Measurements from ENCODE around the gene MAP3K8. TPM values are rescaled to one million over a fixed set of nuclear protein-coding genes. Genes with fewer than 3 reads are reported as not detected.

The MAP3K8 gene
- polyA plus RNA-seq (2013, experiment 1 of 4): 12.1 TPM
- polyA plus RNA-seq (2013, experiment 2 of 4): 11.4 TPM
- polyA plus RNA-seq (2013, experiment 3 of 4): 9.7 TPM
- 9.2 TPM for polyA plus RNA-seq (2013, experiment 4 of 4)

GRCh38 chr10:30433730-30434272, at the start of gene MAP3K8:
Gene MAP3K8, plus strand, starts transcription at chr10:30434184. Its CDS starts 4,755 bp downstream, at chr10:30438939.
- peaks cover 26% of the 10 kb centered on the region for H3K4me1 ChIP-seq (ENCODE audit: control insufficient read depth, insufficient read depth, low read length)
- no peaks in the 10 kb centered on the region for H3K36me3 ChIP-seq (ENCODE audit: control insufficient read depth, insufficient read depth, low read length)
- no peaks in the 10 kb centered on the region for H3K9me3 ChIP-seq (ENCODE audit: control insufficient read depth, low read length)
- 0% methylated on average over 56 of the region's 56 CpGs for WGBS, 2 experiments
- peaks cover 4% of the 10 kb centered on the region for H3K27me3 ChIP-seq (ENCODE audit: control insufficient read depth, insufficient read depth, low read length, poor library complexity, severe bottlenecking)
- H3K4me3 ChIP-seq (ENCODE audit: insufficient read depth, low read depth, low read length): peak within 1 kb of the TSS; percentile 88
- peak within 1 kb of the TSS; percentile 99 for H3K27ac ChIP-seq (ENCODE audit: insufficient read depth, low read depth, low read length, poor library complexity, severe bottlenecking)

GRCh38 chr10:30384701-30385201, 49.2 kb upstream of the MAP3K8 start:
- no peaks in the 10 kb centered on the region for H3K9me3 ChIP-seq (ENCODE audit: control insufficient read depth, low read length)

GRCh38 chr10:30386801-30387588, 47.0 kb upstream of the MAP3K8 start:
- no peaks in the 10 kb centered on the region for H3K4me1 ChIP-seq (ENCODE audit: control insufficient read depth, insufficient read depth, low read length)
- H3K4me3 ChIP-seq (ENCODE audit: insufficient read depth, low read depth, low read length): no peak overlapping the region
- WGBS, 2 experiments: 93 to 95% methylated on average over 13 of the region's 13 CpGs
- no peaks in the 10 kb centered on the region for H3K36me3 ChIP-seq (ENCODE audit: control insufficient read depth, insufficient read depth, low read length)
- no peaks in the 10 kb centered on the region for H3K27me3 ChIP-seq (ENCODE audit: control insufficient read depth, insufficient read depth, low read length, poor library complexity, severe bottlenecking)
- no peaks in the 10 kb centered on the region for H3K9me3 ChIP-seq (ENCODE audit: control insufficient read depth, low read length)
- no peak overlapping the region for H3K27ac ChIP-seq (ENCODE audit: insufficient read depth, low read depth, low read length, poor library complexity, severe bottlenecking)

More at GRCh38 chr10:30384701-30385201, 49.2 kb upstream of the MAP3K8 start:
- WGBS, 2 experiments: 62 to 64% methylated on average over 10 of the region's 10 CpGs
- Histone ChIP-seq H3K36me3 (ENCODE audit: control insufficient read depth, insufficient read depth, low read length) (no peaks in the 10 kb centered on the region), H3K4me3 (ENCODE audit: insufficient read depth, low read depth, low read length) (no peak overlapping the region), H3K27ac (ENCODE audit: insufficient read depth, low read depth, low read length, poor library complexity, severe bottlenecking) (no peak overlapping the region), H3K4me1 (ENCODE audit: control insufficient read depth, insufficient read depth, low read length) (no peaks in the 10 kb centered on the region), H3K27me3 (ENCODE audit: control insufficient read depth, insufficient read depth, low read length, poor library complexity, severe bottlenecking) (no peaks in the 10 kb centered on the region)

- Histone ChIP-seq H3K36me3 (ENCODE audit: control insufficient read depth, insufficient read depth, low read length) (no peaks in the 10 kb centered on the region), H3K4me1 (ENCODE audit: control insufficient read depth, insufficient read depth, low read length) (no peaks in the 10 kb centered on the region), H3K27ac (ENCODE audit: insufficient read depth, low read depth, low read length, poor library complexity, severe bottlenecking) (no peak overlapping the region), H3K4me3 (ENCODE audit: insufficient read depth, low read depth, low read length) (no peak overlapping the region), H3K27me3 (ENCODE audit: control insufficient read depth, insufficient read depth, low read length, poor library complexity, severe bottlenecking) (no peaks in the 10 kb centered on the region), H3K9me3 (ENCODE audit: control insufficient read depth, low read length) (no peaks in the 10 kb centered on the region)
- WGBS, 2 experiments: 82 to 90% methylated on average over 3 of the region's 3 CpGs
Observed at GRCh38 chr10:30387646-30388243, 46.2 kb upstream of the MAP3K8 start.

- Histone ChIP-seq H3K36me3 (ENCODE audit: control insufficient read depth, insufficient read depth, low read length) (no peaks in the 10 kb centered on the region), H3K4me3 (ENCODE audit: insufficient read depth, low read depth, low read length) (no peak overlapping the region), H3K4me1 (ENCODE audit: control insufficient read depth, insufficient read depth, low read length) (no peaks in the 10 kb centered on the region), H3K27me3 (ENCODE audit: control insufficient read depth, insufficient read depth, low read length, poor library complexity, severe bottlenecking) (no peaks in the 10 kb centered on the region), H3K27ac (ENCODE audit: insufficient read depth, low read depth, low read length, poor library complexity, severe bottlenecking) (no peak overlapping the region), H3K9me3 (ENCODE audit: control insufficient read depth, low read length) (no peaks in the 10 kb centered on the region)
- no CpG with 5 or more reads among the region's 1 CpG for WGBS, 2 experiments
Observed at GRCh38 chr10:30389543-30389942, 44.4 kb upstream of the MAP3K8 start.

- WGBS, 2 experiments: 92 to 94% methylated on average over 3 of the region's 3 CpGs
- no peaks in the 10 kb centered on the region for H3K36me3 ChIP-seq (ENCODE audit: control insufficient read depth, insufficient read depth, low read length)
- no peaks in the 10 kb centered on the region for H3K27me3 ChIP-seq (ENCODE audit: control insufficient read depth, insufficient read depth, low read length, poor library complexity, severe bottlenecking)
- no peak overlapping the region for H3K4me3 ChIP-seq (ENCODE audit: insufficient read depth, low read depth, low read length)
- H3K4me1 ChIP-seq (ENCODE audit: control insufficient read depth, insufficient read depth, low read length): no peaks in the 10 kb centered on the region
- no peak overlapping the region for H3K27ac ChIP-seq (ENCODE audit: insufficient read depth, low read depth, low read length, poor library complexity, severe bottlenecking)
- no peaks in the 10 kb centered on the region for H3K9me3 ChIP-seq (ENCODE audit: control insufficient read depth, low read length)
Observed at GRCh38 chr10:30390207-30390606, 43.8 kb upstream of the MAP3K8 start.

- Histone ChIP-seq H3K4me1 (ENCODE audit: control insufficient read depth, insufficient read depth, low read length) (no peaks in the 10 kb centered on the region), H3K4me3 (ENCODE audit: insufficient read depth, low read depth, low read length) (no peak overlapping the region), H3K36me3 (ENCODE audit: control insufficient read depth, insufficient read depth, low read length) (no peaks in the 10 kb centered on the region), H3K27ac (ENCODE audit: insufficient read depth, low read depth, low read length, poor library complexity, severe bottlenecking) (no peak overlapping the region), H3K9me3 (ENCODE audit: control insufficient read depth, low read length) (no peaks in the 10 kb centered on the region), H3K27me3 (ENCODE audit: control insufficient read depth, insufficient read depth, low read length, poor library complexity, severe bottlenecking) (no peaks in the 10 kb centered on the region)
- 90 to 92% methylated on average over 7 of the region's 7 CpGs for WGBS, 2 experiments
Observed at GRCh38 chr10:30391266-30391665, 42.7 kb upstream of the MAP3K8 start.

GRCh38 chr10:30392564-30392990, 41.4 kb upstream of the MAP3K8 start:
- H3K9me3 ChIP-seq (ENCODE audit: control insufficient read depth, low read length): no peaks in the 10 kb centered on the region
- 29 to 31% methylated on average over 17 of the region's 17 CpGs for WGBS, 2 experiments
- H3K27ac ChIP-seq (ENCODE audit: insufficient read depth, low read depth, low read length, poor library complexity, severe bottlenecking): no peak overlapping the region
- H3K4me1 ChIP-seq (ENCODE audit: control insufficient read depth, insufficient read depth, low read length): no peaks in the 10 kb centered on the region
- no peaks in the 10 kb centered on the region for H3K36me3 ChIP-seq (ENCODE audit: control insufficient read depth, insufficient read depth, low read length)
- H3K27me3 ChIP-seq (ENCODE audit: control insufficient read depth, insufficient read depth, low read length, poor library complexity, severe bottlenecking): no peaks in the 10 kb centered on the region
- H3K4me3 ChIP-seq (ENCODE audit: insufficient read depth, low read depth, low read length): no peak overlapping the region

GRCh38 chr10:30396293-30396692, 37.7 kb upstream of the MAP3K8 start:
- H3K27me3 ChIP-seq (ENCODE audit: control insufficient read depth, insufficient read depth, low read length, poor library complexity, severe bottlenecking): no peaks in the 10 kb centered on the region
- no peaks in the 10 kb centered on the region for H3K9me3 ChIP-seq (ENCODE audit: control insufficient read depth, low read length)
- no peaks in the 10 kb centered on the region for H3K4me1 ChIP-seq (ENCODE audit: control insufficient read depth, insufficient read depth, low read length)
- H3K27ac ChIP-seq (ENCODE audit: insufficient read depth, low read depth, low read length, poor library complexity, severe bottlenecking): no peak overlapping the region
- H3K4me3 ChIP-seq (ENCODE audit: insufficient read depth, low read depth, low read length): no peak overlapping the region
- WGBS, 2 experiments: 80 to 91% methylated on average over 3 of the region's 3 CpGs
- H3K36me3 ChIP-seq (ENCODE audit: control insufficient read depth, insufficient read depth, low read length): no peaks in the 10 kb centered on the region

GRCh38 chr10:30396698-30397097, 37.3 kb upstream of the MAP3K8 start:
- Histone ChIP-seq H3K4me1 (ENCODE audit: control insufficient read depth, insufficient read depth, low read length) (no peaks in the 10 kb centered on the region), H3K36me3 (ENCODE audit: control insufficient read depth, insufficient read depth, low read length) (no peaks in the 10 kb centered on the region), H3K9me3 (ENCODE audit: control insufficient read depth, low read length) (no peaks in the 10 kb centered on the region), H3K27ac (ENCODE audit: insufficient read depth, low read depth, low read length, poor library complexity, severe bottlenecking) (no peak overlapping the region), H3K27me3 (ENCODE audit: control insufficient read depth, insufficient read depth, low read length, poor library complexity, severe bottlenecking) (no peaks in the 10 kb centered on the region), H3K4me3 (ENCODE audit: insufficient read depth, low read depth, low read length) (no peak overlapping the region)
- 77 to 85% methylated on average over 2 of the region's 2 CpGs for WGBS, 2 experiments
